HG03097 (cell line): ENCODE data around the gene NSUN6.

Source experiments
- ATAC-seq: cut with Tn5 transposase; IDR thresholded peaks from one replicate; pipeline ENCODE4 v1.9.1; 2021; ENCODE audit not compliant: unreplicated experiment, low FRiP score

The NSUN6 gene

DNA sequence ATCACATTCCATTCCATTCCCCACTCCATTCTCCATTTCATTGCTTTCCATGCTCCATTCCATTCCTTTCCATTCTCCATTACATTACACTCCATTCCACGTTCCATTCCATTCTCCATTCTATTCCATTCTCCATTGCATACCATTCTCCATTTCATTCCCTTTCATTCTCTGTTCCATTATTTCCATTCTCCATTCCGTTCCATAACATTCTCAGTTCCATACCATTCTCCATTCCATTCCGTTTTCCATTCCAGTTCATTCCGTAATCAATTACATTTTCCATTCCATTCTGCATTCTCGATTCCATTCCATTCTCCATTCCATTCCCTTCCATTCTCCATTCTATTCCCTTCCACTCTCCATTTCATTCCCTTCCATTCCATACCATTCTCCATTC, 86.4 kb downstream of the NSUN6 start:
- ATAC-seq, result no peak

DNA sequence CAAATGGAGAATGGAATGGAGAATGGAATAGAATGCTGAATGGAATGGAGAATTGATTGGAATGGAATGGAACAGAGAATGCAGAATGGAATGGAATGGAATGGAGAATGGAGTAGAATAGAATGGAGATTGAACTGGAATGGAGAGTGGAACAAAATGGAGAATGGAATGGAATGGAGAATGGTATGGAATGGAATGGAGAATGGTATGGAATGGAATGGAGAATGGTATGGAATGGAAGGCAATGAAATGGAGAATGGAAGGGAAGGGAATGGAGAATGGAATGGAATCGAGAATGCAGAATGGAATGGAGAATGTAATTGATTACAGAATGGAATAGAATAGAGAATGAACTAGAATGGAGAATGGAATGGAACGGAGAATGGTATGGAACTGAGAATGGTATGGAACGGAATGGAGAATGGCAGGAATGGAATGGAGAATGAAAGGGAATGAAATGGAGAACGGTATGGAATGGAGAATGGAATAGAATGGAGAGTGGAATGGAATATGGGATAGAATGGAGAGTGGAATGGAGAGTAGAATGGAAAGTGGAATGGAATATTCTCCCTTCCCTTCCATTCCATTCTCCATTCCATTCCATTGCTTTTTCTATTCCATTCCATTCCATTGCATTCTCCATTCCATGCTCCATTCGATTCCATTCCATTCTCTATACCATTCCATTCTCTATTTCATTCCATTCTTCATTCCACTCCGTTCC, 88.2 kb downstream of the NSUN6 start:
- ATAC-seq, result no peak

DNA sequence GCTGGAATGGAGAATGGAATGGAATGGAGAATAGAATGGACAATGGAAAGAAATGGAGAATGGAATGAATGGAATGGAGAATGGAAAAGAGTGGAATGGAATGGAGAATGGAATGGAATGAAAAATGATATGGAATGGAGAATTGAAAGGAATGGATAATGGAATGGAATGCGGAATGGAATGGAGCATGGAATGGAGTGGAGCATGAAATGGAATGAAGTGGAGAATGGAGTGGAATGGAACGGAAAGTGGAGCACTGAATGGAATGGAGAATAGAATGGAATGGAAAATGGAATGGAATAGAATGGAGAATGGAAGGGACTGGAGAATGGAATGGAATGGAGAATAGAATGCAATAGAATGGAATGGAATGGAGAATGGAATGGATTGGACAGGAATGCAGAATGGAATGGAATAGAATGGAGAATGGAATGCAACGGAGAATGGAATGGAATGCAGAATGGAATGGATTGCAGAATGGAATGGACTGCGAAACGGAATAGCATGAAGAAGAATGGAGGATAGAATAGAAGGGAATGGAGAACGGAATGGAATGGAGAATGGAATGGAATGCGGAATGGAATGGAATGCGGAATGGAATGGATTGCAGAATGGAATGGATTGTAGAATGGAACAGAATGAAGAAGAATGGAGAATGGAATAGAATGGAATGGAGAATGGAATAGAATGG, 89.4 kb downstream of the NSUN6 start:
- no peak for ATAC-seq

DNA sequence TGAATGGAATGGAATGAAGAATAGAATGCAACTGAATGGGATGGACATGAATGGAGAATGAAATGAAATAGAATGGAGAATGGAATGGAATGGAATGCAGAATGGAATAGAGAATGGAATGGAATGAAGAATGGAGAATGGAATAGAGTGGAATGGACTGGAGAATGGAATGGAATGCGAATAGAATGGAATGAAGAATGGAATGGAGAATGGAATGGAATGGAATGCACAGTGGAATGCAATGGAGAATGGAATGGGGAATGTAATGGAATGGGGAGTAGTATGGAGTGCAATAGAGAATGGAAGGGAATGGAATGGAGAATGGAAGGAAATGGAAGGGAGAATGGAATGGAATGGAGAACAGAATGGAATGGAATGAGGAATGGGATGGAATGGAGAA, 93.4 kb downstream of the NSUN6 start:
- ATAC-seq, result no peak

DNA sequence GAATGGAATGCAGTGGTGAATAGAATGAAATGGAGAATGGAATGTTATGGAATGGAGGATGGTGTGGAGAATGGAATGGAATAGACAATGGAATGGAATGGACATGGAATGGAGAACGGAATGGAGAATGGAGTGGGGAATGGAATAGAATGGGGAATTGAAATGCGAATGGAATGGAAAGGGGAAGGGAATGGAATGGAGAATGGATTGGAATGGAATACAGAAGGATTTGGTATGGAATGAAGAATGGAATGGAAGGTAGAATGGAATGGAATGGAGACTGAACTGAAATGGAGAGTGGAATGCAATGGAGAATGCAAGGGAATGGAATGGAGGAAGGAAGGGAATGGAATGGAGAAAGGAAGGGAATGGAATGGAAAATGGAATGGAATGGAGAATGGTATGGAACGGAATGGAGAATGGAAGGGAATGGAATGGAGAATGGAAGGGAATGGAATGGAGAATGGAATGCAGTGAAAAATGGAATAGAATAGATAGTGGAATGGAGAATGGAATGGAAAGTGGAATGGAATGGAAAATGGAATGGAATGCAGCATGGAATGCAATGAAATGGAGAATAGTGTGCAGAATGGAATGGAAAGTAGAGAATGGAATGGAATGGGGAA, 94.8 kb downstream of the NSUN6 start:
- no peak for ATAC-seq

DNA sequence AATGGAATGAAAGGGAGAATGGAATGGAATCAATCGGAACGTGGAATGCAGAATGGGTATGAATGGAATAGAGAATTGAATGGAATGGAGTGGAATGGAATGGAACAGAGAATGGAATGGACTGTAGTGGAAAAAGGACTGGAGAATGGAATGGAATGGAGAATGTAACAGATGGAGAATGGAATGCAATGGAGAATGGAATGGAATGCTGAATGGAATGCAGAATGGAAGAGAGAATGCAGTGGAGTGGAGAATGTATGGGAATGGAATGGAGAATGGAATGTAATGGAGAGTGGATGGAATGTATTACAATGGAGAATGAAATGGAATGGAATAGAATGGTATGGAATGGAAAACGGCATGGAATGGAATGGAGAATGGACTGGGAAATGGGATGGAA, 96.9 kb downstream of the NSUN6 start:
- ATAC-seq, result no peak

DNA sequence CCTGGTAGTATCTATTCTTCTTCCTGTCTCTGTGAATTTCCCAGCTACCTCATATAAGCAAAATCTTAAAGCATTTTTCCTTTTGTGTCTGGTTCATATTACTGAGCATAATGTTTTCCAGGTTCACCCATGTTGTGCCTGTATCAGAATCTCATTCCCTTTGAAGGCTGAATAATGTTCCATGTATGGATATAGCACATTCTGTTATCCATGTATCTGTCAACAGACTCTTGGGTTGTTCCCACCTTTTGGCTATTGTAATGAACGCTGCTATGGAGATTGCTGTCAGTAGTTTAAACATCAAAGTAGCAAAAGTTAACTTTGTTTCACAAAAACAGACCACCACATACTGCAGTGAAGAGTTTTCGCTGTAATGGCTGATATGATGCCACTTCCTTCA, 99.9 kb downstream of the NSUN6 start:
- ATAC-seq, result no peak

DNA sequence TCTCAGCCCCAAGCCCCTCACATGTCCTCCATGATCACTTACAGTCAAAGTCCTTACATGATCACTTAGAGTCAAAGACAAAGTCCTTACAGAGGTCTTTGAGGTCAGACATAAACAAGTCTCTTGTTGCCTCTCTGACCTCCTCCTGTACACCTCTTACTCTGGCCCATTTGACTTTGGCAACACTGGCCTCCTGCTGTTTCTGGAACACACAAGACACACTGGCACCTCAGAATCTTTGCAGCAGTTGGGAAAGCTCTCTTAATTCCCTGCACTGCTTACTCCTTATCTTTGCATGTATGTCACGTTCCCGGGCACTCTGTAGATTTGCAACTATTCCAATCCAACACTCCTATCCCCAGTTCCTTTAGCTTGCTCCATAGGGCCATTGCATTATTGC, 102.3 kb downstream of the NSUN6 start:
- ATAC-seq, result no peak

DNA sequence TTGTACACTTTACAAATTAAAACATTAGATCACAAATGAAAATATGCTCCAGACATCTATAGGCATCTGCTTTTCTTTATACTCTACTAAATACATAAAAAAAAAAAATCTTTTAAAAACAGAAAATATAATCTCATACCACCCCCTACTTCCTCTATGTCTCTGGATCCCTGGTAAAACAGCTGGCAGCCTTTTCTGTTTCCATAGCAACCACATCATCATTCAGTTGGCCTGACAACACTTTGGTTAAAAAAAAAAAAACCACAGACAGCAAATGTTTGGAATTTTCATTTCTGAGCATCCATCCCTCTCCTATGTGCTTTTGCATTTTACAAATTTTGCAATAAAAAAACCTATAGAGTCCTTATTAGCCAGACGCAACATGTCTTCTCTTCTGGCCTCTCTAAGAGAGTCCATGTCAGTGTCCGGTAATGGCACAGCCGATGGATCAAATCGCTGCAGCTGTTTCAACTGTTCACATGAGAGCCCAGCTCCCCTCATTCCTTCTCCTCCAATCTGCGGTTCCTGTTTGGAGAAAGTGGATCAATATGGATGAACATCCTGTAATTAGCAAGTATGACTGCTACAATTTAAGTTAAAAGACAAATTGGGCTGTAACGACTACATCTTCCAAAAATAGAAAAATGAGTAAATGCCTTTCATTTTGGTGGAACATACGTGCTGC, 105.6 kb downstream of the NSUN6 start:
- no peak for ATAC-seq

DNA sequence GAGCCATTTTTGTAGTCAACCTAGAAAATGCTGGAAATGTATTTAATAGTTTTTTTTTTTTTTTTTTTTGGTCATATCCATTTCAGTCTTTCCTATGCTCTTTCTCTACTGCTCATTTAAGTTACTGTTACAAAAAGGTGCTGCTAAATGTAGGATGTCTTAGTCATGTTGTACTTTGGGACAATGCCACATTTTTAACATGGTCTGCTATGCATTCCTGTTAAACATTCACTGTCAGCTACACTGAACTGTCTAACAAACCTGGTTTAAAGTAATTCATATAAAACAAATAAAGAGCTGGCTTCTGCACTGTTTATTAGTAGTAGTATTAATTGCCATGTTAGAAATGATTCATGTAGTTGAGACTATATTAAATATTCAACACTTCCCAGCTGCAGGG, 108.6 kb downstream of the NSUN6 start:
- no peak for ATAC-seq

DNA sequence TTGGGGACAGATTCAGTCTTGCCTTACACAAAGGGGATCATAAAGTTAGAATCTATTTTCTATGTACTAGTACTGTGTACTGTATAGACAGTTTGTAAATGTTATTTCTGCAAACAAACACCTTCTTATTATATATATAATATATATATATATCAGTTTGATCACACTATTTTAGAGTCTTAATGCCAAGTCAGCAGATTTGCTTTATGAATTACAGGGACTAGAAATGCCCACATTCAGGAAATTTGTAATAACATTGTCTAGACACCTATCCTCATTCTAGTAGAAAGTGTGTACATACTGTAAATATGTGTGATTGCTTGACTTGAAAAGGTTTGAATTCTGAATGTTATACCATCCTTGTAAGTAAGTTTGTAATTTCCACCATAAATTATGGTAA, 111.2 kb downstream of the NSUN6 start:
- no peak for ATAC-seq

DNA sequence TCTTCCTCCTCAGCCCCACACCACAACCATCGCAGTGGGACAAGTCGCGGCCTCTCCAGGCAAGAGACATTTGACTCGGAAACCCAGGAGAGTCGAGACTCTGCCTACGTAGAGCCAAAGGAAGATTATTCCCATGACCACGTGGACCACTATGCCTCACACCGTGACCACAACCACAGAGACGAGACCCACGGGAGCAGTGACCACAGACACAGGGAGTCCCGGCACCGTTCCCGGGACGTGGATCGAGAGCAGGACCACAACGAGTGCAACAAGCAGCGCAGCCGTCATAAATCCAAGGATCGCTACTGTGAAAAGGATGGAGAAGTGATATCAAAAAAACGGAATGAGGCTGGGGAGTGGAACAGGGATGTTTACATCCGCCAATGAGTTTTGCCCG, 112.1 kb downstream of the NSUN6 start:
- ATAC-seq, result no peak

DNA sequence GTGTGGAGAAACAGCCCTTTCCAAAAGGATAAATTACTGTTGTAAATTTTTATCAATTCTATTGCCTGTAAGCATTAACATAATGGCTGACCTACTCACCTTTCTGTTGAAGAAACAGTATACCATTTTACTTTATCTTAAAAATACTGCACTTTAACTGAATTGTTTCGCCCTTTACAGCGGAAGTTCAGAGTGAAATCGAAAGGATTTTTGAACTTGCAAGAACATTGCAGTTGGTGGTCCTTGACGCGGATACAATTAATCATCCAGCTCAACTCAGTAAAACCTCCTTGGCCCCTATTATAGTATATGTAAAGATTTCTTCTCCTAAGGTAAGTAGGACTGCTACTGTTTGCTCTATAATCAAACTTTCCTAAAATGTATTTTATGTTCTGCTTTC, 117.5 kb downstream of the NSUN6 start:
- no peak for ATAC-seq

DNA sequence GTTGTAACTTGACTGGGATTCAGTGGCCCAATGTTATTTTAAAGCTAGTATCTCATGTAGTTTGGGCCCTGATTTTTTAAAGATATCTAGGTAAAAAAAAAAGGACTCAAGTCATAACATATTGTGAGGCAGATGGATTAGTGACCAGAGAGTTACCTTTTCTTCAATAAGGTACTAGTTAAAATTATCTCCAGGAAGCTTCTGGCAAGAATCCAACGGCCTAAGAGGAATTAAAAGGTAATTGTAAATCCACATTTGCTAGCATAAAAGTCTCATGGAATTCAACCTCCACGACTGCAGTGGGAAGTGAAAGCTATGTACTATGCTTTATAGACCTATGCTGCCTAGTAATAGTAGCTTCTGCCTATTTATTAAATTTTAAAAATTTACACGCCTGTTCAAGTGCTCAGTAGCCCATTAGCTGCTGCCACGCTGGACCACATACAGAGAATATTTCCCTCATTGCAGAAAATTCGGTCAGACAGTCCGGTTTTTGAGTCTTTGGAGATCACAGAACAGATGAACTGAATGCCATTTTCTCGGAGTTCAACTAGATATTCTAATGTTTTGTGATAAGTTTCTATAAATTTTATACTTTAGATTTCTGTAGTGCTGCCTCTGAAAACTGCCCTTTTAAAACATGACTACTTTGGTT, 118.4 kb downstream of the NSUN6 start:
- ATAC-seq, result no peak

DNA sequence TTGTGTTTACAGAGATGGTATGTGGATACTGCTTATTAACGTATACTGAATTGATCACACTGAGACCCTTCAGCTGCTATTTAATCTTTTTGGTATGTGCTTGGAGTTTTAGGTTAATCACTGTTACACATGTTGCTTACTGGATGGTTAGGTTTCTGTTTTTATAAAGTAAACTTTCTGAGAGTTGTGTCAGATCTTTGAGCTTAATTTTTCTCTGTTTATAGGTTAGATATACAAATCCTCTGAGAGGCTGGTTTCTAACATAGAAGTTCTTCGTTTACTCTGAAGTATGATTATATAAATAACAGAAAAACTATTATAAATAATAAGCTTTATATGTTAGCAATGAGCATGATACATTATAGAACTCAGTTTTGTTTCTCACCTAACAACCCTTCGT, 123.1 kb downstream of the NSUN6 start:
- ATAC-seq, result no peak

DNA sequence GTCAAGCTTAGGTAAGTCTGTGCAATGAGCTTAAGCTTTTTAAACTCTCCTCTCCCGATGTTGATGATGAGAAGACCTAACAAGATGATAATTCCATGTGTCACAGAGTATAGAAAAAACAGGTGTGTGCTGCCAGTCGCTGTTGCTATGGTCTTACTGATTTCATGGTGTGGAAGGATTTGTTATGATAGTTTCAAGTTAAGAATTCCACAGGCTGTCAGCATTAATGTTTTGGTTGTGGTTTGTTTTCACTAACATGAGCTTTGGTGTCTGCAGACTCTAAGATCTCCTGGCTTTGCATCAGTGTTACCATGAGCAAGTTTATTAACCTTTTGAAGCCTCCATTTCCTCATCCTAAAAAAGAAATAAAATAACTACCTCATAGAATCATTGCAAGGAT, 123.7 kb downstream of the NSUN6 start:
- no peak for ATAC-seq

DNA sequence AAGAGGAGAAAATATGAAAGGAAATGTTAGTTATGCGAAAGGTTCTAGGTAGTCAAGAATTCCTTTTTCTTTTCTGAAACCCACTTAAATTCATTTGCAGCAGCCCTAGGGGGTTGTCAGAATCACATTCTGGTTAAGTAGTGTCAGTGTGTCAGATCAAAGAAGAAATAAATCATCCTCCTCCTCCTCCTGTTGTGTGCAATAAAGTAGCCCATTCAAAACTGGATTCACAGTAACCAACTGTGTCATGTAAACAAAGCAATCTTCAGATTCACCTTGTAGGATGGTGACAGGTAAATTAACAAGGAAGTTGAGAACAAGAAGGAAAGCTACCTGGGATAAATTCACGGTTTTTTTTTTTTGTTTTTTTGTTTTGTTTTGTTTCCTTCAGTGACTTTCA, 127.5 kb downstream of the NSUN6 start:
- no peak for ATAC-seq

DNA sequence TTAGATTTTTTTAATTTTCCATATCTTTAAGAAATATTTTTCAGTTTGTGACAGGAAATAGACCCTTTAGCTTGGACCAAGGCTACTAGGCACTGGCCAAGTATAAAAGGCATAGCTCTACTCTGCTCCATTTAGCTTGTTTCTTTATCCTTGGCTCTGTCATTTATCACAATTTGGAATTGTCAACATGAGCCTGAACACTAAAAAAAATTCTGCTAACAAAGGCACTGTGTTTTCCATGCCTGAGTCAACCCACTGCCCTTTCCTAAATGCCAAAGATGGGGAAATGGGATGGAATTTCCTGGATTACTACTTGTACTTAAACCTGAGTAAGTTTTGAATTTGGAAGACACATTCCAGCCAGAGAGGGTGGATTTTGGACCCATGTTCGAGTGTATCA, 128.4 kb downstream of the NSUN6 start:
- ATAC-seq, result no peak

DNA sequence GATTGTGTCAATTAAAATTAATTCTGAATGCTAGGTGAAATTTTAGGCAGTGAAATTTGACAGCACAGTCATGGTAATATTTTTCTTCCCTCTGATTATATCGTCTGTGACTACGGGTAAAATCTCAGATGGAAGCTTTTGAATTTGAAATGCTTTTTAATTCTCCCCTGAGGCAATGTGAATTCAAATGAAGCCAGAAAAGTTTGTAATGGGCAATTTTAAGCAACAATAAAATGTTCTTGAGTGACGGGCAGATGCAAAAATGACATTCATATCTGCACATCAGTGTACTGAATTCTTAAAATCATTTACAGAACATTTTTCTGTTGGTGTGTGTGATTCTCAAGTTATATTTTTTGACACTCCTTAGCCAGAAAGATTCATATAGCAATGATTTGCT, 134.5 kb downstream of the NSUN6 start:
- ATAC-seq, result no peak

DNA sequence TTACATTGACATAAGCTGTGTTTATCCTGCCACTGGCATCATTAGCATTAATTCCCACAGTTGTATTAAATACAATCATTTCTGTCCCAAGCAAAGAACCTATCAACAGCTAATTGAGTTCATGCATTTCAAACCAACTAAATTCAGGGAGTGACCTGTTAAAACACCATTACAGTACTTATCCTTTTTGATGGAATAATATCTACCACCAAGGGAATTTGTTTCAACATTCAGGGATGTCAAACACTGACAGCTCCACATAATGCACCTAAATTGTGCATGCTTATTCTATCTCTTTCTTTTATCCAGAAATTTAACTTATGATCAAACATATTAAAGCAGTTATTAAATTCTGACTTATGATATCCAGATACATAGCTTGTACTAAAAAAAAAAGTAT, 136.8 kb downstream of the NSUN6 start:
- ATAC-seq, result no peak

DNA sequence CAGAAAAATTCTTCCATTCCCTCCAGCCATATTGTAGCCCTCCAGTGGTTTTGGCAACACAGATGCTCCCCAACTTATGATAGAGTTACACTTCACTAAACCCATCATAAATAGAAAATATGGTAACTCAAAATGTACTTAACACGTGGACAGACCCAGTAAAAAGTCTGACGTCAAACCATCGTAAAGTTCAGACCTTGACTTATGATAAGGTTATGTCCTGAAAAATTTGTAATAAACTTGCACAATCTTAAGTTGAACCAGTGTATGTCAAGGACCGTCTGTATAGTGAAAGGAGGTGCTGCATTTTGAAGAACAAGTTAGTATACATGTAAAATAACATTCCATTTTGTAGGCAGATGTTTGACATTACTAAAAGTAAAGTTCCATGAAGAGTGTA, 142.8 kb downstream of the NSUN6 start:
- ATAC-seq, result no peak
